Upper lobe of left lung (tissue), 4 donors: ENCODE data around the gene HEATR1.

Source experiments
- EP300 ChIP-seq, 4 donors: sonication (generic); formaldehyde crosslinking; IDR thresholded peaks; one replicate each; pipeline ENCODE4 v1.5.1; 2017; ENCODE audit warnings: antibody characterized with exemption in 4 of 4, control low read depth in 2 of 4
- POLR2A ChIP-seq, 4 donors: fragments of 450-650 bp; IDR thresholded peaks; one replicate each; pipeline ENCODE4 v1.5.1; 2016 to 2017; ENCODE audit warnings: antibody characterized with exemption in 4 of 4, mild to moderate bottlenecking in 2 of 4
- POLR2AphosphoS5 ChIP-seq, 2 donors: sonication (generic); formaldehyde crosslinking; IDR thresholded peaks; one replicate each; pipeline ENCODE4 v1.5.1; 2017; ENCODE audit warnings: antibody characterized with exemption in 2 of 2
- TF ChIP-seq, protein P1 (sequence below), 6 experiments: fragments of 450-650 bp in 4 of 6; fragments of 200-600 bp in 2 of 6; sonication (generic) in 2 of 6; IDR thresholded peaks; one replicate each; pipeline ENCODE4 v1.5.1; 2016 to 2019; ENCODE audit warnings: antibody characterized with exemption in 6 of 6

DNA sequence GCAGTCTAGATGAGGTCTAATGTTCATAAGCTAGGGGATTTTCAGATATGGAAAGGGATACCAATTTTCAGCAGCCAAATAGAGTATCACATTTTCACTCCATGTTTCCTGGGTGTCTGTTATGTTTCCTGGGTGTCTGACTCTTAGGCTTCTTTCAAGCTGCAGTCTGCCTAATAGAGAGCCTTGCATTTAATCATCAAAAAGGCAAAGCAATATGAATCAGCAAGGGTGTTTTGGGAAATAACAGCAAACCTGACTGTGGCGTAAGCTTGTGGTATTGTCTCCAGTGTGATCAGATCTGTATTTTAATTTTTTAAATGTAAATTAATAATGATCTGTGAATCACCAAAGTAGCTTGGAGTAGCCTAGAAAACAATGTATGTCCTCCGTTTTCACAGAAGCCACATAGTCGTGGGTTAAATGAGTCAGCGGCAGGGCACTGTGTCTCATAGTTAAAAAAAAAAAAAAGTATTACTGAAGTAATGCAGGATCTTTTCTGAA, 70.1 kb downstream of the HEATR1 start:
- TF ChIP-seq POLR2A (IDR thresholded peaks at IDR 0.05), result no peak
- TF ChIP-seq, protein P1, sequence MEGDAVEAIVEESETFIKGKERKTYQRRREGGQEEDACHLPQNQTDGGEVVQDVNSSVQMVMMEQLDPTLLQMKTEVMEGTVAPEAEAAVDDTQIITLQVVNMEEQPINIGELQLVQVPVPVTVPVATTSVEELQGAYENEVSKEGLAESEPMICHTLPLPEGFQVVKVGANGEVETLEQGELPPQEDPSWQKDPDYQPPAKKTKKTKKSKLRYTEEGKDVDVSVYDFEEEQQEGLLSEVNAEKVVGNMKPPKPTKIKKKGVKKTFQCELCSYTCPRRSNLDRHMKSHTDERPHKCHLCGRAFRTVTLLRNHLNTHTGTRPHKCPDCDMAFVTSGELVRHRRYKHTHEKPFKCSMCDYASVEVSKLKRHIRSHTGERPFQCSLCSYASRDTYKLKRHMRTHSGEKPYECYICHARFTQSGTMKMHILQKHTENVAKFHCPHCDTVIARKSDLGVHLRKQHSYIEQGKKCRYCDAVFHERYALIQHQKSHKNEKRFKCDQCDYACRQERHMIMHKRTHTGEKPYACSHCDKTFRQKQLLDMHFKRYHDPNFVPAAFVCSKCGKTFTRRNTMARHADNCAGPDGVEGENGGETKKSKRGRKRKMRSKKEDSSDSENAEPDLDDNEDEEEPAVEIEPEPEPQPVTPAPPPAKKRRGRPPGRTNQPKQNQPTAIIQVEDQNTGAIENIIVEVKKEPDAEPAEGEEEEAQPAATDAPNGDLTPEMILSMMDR (IDR thresholded peaks at IDR 0.05), result no peak
- TF ChIP-seq EP300 (IDR thresholded peaks at IDR 0.05), result no peak
- no peak for TF ChIP-seq POLR2AphosphoS5 (IDR thresholded peaks at IDR 0.05)
